ENCODE results near the gene NPY1R.
A peak's percentile ranks its signal among the peaks of the same experiment; 100 is the strongest.

Gene NPY1R

GRCh38 chr4:163332526-163333406 lies at the start of gene NPY1R:
Gene NPY1R, minus strand, starts transcription at chr4:163332596. Its CDS starts 6,042 bp downstream, at chr4:163326554.
- peak; percentile 47 for DNase-seq

GRCh38 chr4:163380703-163381102 lies 48.3 kb upstream of the NPY1R start:
- no peak for DNase-seq

- no peak for DNase-seq
Observed at GRCh38 chr4:163378661-163379060, 46.3 kb upstream of the NPY1R start.

- DNase-seq = no peak
Observed at GRCh38 chr4:163372029-163372428, 39.6 kb upstream of the NPY1R start.

GRCh38 chr4:163367651-163368050 lies 35.3 kb upstream of the NPY1R start:
- no peak for DNase-seq

GRCh38 chr4:163356104-163356503 lies 23.7 kb upstream of the NPY1R start:
- DNase-seq = no peak

GRCh38 chr4:163353054-163353453 lies 20.7 kb upstream of the NPY1R start:
- DNase-seq = no peak

- DNase-seq = no peak
Observed at GRCh38 chr4:163350672-163351071, 18.3 kb upstream of the NPY1R start.

- no peak for DNase-seq
Observed at GRCh38 chr4:163344147-163345125, 12.0 kb upstream of the NPY1R start.

- no peak for DNase-seq
Observed at GRCh38 chr4:163343604-163344146, 11.3 kb upstream of the NPY1R start, which contains the start of gene NPY5R. Gene NPY5R, plus strand, starts transcription at chr4:163343892. Its CDS starts 6,382 bp downstream, at chr4:163350274.

GRCh38 chr4:163335384-163335783 lies 3.0 kb upstream of the NPY1R start:
- DNase-seq = no peak

GRCh38 chr4:163331629-163332376 lies 593 bp downstream of the NPY1R start:
- DNase-seq = peak; percentile 4

- DNase-seq = no peak
Observed at GRCh38 chr4:163330916-163331628, 1.3 kb downstream of the NPY1R start.

GRCh38 chr4:163317110-163317509 lies 15.3 kb downstream of the NPY1R start:
- no peak for DNase-seq

- DNase-seq = no peak
Observed at GRCh38 chr4:163309466-163309865, 22.9 kb downstream of the NPY1R start.

GRCh38 chr4:163303069-163303468 lies 29.3 kb downstream of the NPY1R start:
- DNase-seq = no peak

GRCh38 chr4:163300445-163300844 lies 32.0 kb downstream of the NPY1R start:
- DNase-seq = no peak

- DNase-seq = no peak
Observed at GRCh38 chr4:163295138-163295537, 37.3 kb downstream of the NPY1R start.

GRCh38 chr4:163284304-163284703 lies 48.1 kb downstream of the NPY1R start:
- no peak for DNase-seq

- DNase-seq = no peak
Observed at GRCh38 chr4:163280703-163281519, 51.5 kb downstream of the NPY1R start.

- DNase-seq = no peak
Observed at GRCh38 chr4:163279713-163280112, 52.7 kb downstream of the NPY1R start.
